ENCODE data around the gene SINHCAF. TPM values are rescaled to one million over a fixed set of nuclear protein-coding genes. Genes with fewer than 3 reads are reported as not detected.

Gene SINHCAF

Small RNAs within 50 kb of the gene (small RNA-seq; reads per million reads assigned to genes)
- gene AC024940.4 (ENCODE audit: low read depth): not detected
- gene AC024940.5 (ENCODE audit: low read depth): not detected
- gene MREGP1 (ENCODE audit: low read depth): not detected
- gene RF00026 (ENCODE audit: low read depth): not detected
